ENCODE data around the gene MLN. TPM values are rescaled to one million over a fixed set of nuclear protein-coding genes. Genes with fewer than 3 reads are reported as not detected.

Gene MLN
- polyA plus RNA-seq, 1 donor from 2014 or later, result not detected

- TF ChIP-seq MXI1 (conservative IDR thresholded peaks at IDR 0.05; ENCODE audit: poor library complexity, severe bottlenecking) (no peak), EZH2 (IDR thresholded peaks at IDR 0.05; ENCODE audit: borderline replicate concordance, insufficient read depth, low read length, poor library complexity, severe bottlenecking) (no peak), SMC3 (conservative IDR thresholded peaks at IDR 0.05; ENCODE audit: poor library complexity) (no peak), REST (IDR thresholded peaks at IDR 0.05; ENCODE audit: borderline replicate concordance) (no peak), POLR2AphosphoS5 (IDR thresholded peaks at IDR 0.05) (no peak), TAF1 (IDR thresholded peaks at IDR 0.05; ENCODE audit: low read depth) (no peak), CTCF (IDR thresholded peaks at IDR 0.05; ENCODE audit: poor library complexity, severe bottlenecking) (no peak), EP300 (conservative IDR thresholded peaks at IDR 0.05; ENCODE audit: poor library complexity, severe bottlenecking) (no peak), RAD21 (conservative IDR thresholded peaks at IDR 0.05) (no peak)
- H3K4me3 ChIP-seq (ENCODE audit: low read length), result peak overlapping the region; percentile 82
- peak overlapping the region; percentile 99 for H2AFZ ChIP-seq (ENCODE audit: low read depth, low read length)
- no peak overlapping the region for H3K4me2 ChIP-seq (ENCODE audit: low read length)
- peak overlapping the region; percentile 82 for H3K27ac ChIP-seq (ENCODE audit: low read length)
- H4K20me1 ChIP-seq (ENCODE audit: insufficient read depth), result no peaks in the 10 kb centered on the region
- H3K27me3 ChIP-seq (ENCODE audit: insufficient read depth, low read depth, low read length), result no peaks in the 10 kb centered on the region
- H3F3A ChIP-seq (ENCODE audit: insufficient read depth, low read length, poor library complexity, severe bottlenecking), result no peaks in the 10 kb centered on the region
- H3K36me3 ChIP-seq (ENCODE audit: insufficient read depth, low read length), result no peaks in the 10 kb centered on the region
- peaks cover 27% of the 10 kb centered on the region for H3K79me2 ChIP-seq (replicated peaks; ENCODE audit: insufficient read depth, low read length)
- no peaks in the 10 kb centered on the region for H3K9me2 ChIP-seq (ENCODE audit: insufficient read depth, low read length)
- H3K9me3 ChIP-seq (ENCODE audit: low read length), result no peaks in the 10 kb centered on the region
- peak overlapping the region; percentile 90 for H3K9ac ChIP-seq (ENCODE audit: low read length)
Measured at GRCh38 chr6:33789550-33789895, 14.3 kb downstream of the MLN start.

GRCh38 chr6:33788694-33789549 lies 14.9 kb downstream of the MLN start, which contains the start of gene LEMD2:
LEMD2 (minus strand) TSS chr6:33789130; CDS start chr6:33789116, 14 bp downstream.
- Histone ChIP-seq H3K79me2 (replicated peaks; ENCODE audit: insufficient read depth, low read length) (peaks cover 27% of the 10 kb centered on the region), H3K9ac (ENCODE audit: low read length) (peak within 1 kb of the TSS; percentile 90), H3K4me3 (ENCODE audit: low read length) (peak within 1 kb of the TSS; percentile 82), H3K27ac (ENCODE audit: low read length) (peak within 1 kb of the TSS; percentile 82), H3K36me3 (ENCODE audit: insufficient read depth, low read length) (no peaks in the 10 kb centered on the region), H3K27me3 (ENCODE audit: insufficient read depth, low read depth, low read length) (no peaks in the 10 kb centered on the region), H3F3A (ENCODE audit: insufficient read depth, low read length, poor library complexity, severe bottlenecking) (no peaks in the 10 kb centered on the region), H4K20me1 (ENCODE audit: insufficient read depth) (no peaks in the 10 kb centered on the region), H2AFZ (ENCODE audit: low read depth, low read length) (peak within 1 kb of the TSS; percentile 99), H3K9me3 (ENCODE audit: low read length) (no peaks in the 10 kb centered on the region), H3K4me2 (ENCODE audit: low read length) (peak within 1 kb of the TSS; percentile 92), H3K9me2 (ENCODE audit: insufficient read depth, low read length) (no peaks in the 10 kb centered on the region)
- TF ChIP-seq TAF1 (IDR thresholded peaks at IDR 0.05; ENCODE audit: low read depth), result peak; percentile 74
- TF ChIP-seq RAD21 (conservative IDR thresholded peaks at IDR 0.05), result peak; percentile 50
- peak; percentile 66 for TF ChIP-seq MXI1 (conservative IDR thresholded peaks at IDR 0.05; ENCODE audit: poor library complexity, severe bottlenecking)
- TF ChIP-seq EP300 (conservative IDR thresholded peaks at IDR 0.05; ENCODE audit: poor library complexity, severe bottlenecking), result peak; percentile 56
- no peak for TF ChIP-seq CTCF (IDR thresholded peaks at IDR 0.05; ENCODE audit: poor library complexity, severe bottlenecking)
- peak; percentile 59 for TF ChIP-seq SMC3 (conservative IDR thresholded peaks at IDR 0.05; ENCODE audit: poor library complexity)
- no peak for TF ChIP-seq REST (IDR thresholded peaks at IDR 0.05; ENCODE audit: borderline replicate concordance)
- no peak for TF ChIP-seq EZH2 (IDR thresholded peaks at IDR 0.05; ENCODE audit: borderline replicate concordance, insufficient read depth, low read length, poor library complexity, severe bottlenecking)
- peak; percentile 100 for TF ChIP-seq POLR2AphosphoS5 (IDR thresholded peaks at IDR 0.05)

All from neural cell (in vitro differentiated cells).